GM23248 (cell line): ENCODE results near the gene LIN37.

Experiments used
- EZH2 ChIP-seq: fragments of 200-600 bp; sonication (generic); IDR thresholded peaks from 2 replicates; pipeline ENCODE4 v1.6.1; 2018; ENCODE audit warnings: antibody characterized with exemption, mild to moderate bottlenecking; ENCODE audit not compliant: insufficient read depth, poor library complexity, severe bottlenecking
- EZH2phosphoT487 ChIP-seq: fragments of 200-600 bp; sonication (generic); IDR thresholded peaks from 2 replicates; pipeline ENCODE4 v1.6.1; 2018; ENCODE audit warnings: antibody characterized with exemption, moderate library complexity, mild to moderate bottlenecking, low read depth; ENCODE audit not compliant: insufficient read depth

DNA sequence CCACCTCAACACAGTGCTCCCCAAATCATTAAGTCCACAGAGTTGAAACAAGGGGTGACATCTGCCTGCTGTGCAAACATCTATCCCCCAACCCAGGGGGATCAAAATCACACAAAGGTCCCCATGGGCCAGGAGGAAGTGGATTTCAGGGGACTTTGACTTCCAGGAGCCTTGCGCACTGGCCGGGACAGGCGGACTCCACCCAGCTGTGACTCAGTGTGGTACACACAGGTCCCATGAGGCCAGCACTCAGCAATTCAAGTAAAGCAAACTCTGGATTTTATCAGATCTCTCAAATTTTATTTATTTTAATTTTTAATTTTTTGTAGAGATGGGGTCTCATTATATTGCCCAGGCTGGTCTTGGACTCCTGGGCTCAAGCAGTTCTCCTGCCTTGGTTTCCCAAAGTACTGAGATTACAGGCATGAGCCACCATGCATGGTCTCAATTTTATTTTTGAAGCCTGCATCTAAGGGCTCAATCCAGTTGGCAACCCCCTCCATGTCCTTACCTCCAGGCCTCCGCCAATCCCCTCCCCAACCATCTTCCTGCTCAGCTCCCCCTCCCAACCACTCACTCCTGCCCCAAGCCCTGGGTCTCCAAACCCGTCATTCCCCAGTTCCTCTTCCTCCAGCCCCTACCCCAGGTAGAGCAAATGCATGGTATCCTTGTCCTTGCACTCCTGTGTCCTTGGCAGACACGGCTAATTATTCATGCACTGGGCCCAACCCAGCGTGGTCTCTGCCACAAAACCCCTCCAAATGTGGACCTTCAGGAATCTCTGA is 45.2 kb downstream of the LIN37 start:
- TF ChIP-seq EZH2, result no peak
- TF ChIP-seq EZH2phosphoT487, result no peak
